Measurements from ENCODE around the gene KRTAP10-8.
"Not testable (repeated sequence)": the region's sequence is repeated elsewhere in the genome, so short reads cannot be mapped to it uniquely, and the experiment has no call there.

DNA sequence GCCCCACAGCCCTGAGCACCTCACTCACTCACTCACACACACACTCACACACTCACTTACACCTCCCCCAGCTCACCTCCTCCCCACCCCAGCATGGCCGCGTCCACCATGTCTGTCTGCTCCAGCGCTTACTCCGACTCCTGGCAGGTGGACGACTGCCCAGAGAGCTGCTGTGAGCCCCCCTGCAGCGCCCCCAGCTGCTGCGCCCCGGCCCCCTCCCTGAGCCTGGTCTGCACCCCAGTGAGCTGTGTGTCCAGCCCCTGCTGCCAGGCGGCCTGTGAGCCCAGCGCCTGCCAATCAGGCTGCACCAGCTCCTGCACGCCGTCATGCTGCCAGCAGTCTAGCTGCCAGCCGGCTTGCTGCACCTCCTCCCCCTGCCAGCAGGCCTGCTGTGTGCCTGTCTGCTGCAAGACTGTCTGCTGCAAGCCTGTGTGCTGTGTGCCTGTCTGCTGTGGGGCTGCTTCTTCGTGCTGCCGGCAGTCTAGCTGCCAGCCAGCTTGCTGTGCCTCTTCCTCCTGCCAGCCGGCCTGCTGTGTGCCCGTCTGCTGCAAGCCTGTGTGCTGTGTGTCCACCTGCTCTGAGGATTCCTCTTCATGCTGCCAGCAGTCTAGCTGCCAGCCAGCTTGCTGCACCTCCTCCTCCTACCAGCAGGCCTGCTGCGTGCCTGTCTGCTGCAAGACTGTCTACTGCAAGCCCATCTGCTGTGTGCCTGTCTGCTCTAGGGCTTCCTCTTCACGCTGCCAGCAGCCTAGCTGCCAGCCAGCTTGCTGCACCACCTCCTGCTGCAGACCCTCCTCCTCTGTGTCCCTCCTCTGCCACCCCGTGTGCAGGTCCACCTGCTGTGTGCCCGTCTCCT is 34.7 kb downstream of the KRTAP10-8 start, which contains the start of gene KRTAP10-11:
- not testable (repeated sequence) for TF ChIP-seq EP300, POLR2AphosphoS5 (IDR thresholded peaks at IDR 0.05)
- TF ChIP-seq, protein P1, sequence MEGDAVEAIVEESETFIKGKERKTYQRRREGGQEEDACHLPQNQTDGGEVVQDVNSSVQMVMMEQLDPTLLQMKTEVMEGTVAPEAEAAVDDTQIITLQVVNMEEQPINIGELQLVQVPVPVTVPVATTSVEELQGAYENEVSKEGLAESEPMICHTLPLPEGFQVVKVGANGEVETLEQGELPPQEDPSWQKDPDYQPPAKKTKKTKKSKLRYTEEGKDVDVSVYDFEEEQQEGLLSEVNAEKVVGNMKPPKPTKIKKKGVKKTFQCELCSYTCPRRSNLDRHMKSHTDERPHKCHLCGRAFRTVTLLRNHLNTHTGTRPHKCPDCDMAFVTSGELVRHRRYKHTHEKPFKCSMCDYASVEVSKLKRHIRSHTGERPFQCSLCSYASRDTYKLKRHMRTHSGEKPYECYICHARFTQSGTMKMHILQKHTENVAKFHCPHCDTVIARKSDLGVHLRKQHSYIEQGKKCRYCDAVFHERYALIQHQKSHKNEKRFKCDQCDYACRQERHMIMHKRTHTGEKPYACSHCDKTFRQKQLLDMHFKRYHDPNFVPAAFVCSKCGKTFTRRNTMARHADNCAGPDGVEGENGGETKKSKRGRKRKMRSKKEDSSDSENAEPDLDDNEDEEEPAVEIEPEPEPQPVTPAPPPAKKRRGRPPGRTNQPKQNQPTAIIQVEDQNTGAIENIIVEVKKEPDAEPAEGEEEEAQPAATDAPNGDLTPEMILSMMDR (IDR thresholded peaks at IDR 0.05): not testable (repeated sequence)
